Mononuclear cell (primary cell): ENCODE results near the gene NBPF11. TPM values are rescaled to one million over a fixed set of nuclear protein-coding genes. Genes with fewer than 3 reads are reported as not detected.
"Not testable (repeated sequence)": the region's sequence is repeated elsewhere in the genome, so short reads cannot be mapped to it uniquely, and the experiment has no call there.

ENCODE experiments used
- H3K27me3 ChIP-seq: 2 replicates; pipeline ENCODE4 v1.6.0; 2011; ENCODE audit warnings: low read length, control low read depth; ENCODE audit not compliant: insufficient read depth
- H3K4me1 ChIP-seq: 2 replicates; pipeline ENCODE4 v1.5.1; 2011; ENCODE audit warnings: mild to moderate bottlenecking, low read length, control low read depth; ENCODE audit not compliant: insufficient read depth
- H3K4me3 ChIP-seq: 2 replicates; pipeline ENCODE4 v1.5.1; 2011; ENCODE audit warnings: mild to moderate bottlenecking, low read length, moderate library complexity
- H3K9me3 ChIP-seq: 2 replicates; pipeline ENCODE4 v1.5.1; 2011; ENCODE audit warnings: low read depth, mild to moderate bottlenecking, control low read depth, low read length
- total RNA-seq: library from RNA; depleted of rRNA; stranded (reverse); fragments of >200 nt; gene quantifications from one replicate; pipeline ENCODE4 v1.2.3, GENCODE V29; 2012

NBPF11 gene, protein sequence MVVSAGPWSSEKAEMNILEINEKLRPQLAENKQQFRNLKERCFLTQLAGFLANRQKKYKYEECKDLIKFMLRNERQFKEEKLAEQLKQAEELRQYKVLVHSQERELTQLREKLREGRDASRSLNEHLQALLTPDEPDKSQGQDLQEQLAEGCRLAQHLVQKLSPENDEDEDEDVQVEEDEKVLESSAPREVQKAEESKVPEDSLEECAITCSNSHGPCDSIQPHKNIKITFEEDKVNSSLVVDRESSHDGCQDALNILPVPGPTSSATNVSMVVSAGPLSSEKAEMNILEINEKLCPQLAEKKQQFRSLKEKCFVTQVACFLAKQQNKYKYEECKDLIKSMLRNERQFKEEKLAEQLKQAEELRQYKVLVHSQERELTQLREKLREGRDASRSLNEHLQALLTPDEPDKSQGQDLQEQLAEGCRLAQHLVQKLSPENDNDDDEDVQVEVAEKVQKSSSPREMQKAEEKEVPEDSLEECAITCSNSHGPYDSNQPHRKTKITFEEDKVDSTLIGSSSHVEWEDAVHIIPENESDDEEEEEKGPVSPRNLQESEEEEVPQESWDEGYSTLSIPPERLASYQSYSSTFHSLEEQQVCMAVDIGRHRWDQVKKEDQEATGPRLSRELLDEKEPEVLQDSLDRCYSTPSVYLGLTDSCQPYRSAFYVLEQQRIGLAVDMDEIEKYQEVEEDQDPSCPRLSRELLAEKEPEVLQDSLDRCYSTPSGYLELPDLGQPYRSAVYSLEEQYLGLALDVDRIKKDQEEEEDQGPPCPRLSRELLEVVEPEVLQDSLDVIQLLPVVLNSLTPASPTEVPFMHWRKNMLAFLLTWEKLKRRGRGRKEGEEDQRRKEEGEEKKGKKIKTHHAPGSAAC
- total RNA-seq = 11.3 TPM

- H3K9me3 ChIP-seq, H3K27me3 ChIP-seq, H3K4me1 ChIP-seq: not testable (repeated sequence)
- H3K4me3 ChIP-seq = peak within 1 kb of the TSS; percentile 60
These were observed at the start of gene NBPF11 for GRCh38 chr1:148151911-148152656. Gene NBPF11 (minus strand): TSS chr1:148152281. CDS start chr1:148127003, 25,278 bp downstream.

DNA sequence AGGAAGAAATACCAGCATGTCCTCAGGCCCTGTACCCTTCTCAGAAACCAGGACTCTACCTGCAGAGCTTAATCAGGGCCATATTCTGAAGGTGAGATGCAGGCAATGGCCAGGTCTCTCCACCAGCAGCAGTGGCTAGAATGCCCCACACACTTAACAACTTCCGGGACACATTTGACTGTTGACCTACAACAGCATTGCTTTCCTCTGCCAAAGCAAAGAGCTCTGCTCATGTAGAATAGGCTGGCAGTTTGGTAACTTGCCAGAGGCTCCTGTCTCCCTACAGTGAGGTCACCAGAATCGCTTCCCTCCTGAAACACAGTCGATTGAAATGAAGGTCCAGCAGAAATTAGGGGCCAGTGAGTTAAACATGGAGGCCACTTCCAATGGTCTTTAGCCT lies 45.3 kb upstream of the NBPF11 start:
- H3K4me3 ChIP-seq, H3K27me3 ChIP-seq, H3K4me1 ChIP-seq, H3K9me3 ChIP-seq: not testable (repeated sequence)

- not testable (repeated sequence) for H3K9me3 ChIP-seq, H3K27me3 ChIP-seq, H3K4me1 ChIP-seq, H3K4me3 ChIP-seq
These were observed 44.9 kb upstream of the NBPF11 start for GRCh38 chr1:148196949-148197348.

GRCh38 chr1:148195115-148195514 lies 43.0 kb upstream of the NBPF11 start:
- H3K27me3 ChIP-seq, H3K4me3 ChIP-seq, H3K4me1 ChIP-seq, H3K9me3 ChIP-seq: not testable (repeated sequence)

DNA sequence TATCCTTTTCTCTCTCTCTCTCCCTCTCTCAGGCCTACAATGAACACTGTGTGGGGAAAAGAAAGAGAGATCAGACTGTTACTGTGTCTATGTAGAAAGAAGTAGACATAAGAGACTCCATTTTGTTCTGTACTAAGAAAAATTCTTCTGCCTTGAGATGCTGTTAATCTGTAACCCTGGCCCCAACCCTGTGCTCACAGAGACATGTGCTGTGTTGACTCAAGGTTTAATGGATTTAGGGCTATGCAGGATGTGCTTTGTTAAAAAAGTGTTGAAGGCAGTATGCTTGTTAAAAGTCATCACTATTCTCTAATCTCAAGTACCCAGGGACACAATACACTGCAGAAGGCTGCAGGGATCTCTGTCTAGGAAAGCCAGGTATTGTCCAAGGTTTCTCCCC lies 36.7 kb upstream of the NBPF11 start:
- not testable (repeated sequence) for H3K4me1 ChIP-seq, H3K4me3 ChIP-seq, H3K9me3 ChIP-seq, H3K27me3 ChIP-seq

DNA sequence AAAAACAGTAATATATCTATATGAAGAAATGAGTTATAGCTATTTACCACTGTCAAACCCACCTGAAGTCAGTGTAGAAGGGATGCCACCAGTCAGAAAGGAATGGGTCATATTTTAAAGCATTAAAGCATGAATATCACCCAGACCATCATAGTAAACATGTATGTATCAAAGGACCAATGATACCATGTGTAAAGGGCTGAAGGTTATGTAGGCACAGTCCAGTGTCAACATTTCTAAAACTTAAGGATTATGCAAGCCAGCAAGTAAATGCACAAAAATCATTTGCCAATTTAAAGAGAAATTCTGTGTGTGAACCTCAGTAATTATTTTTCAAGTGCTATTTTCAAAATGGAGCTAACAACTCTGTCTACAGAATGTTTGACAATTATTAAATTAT lies 26.6 kb upstream of the NBPF11 start:
- not testable (repeated sequence) for H3K4me3 ChIP-seq, H3K27me3 ChIP-seq, H3K4me1 ChIP-seq, H3K9me3 ChIP-seq

DNA sequence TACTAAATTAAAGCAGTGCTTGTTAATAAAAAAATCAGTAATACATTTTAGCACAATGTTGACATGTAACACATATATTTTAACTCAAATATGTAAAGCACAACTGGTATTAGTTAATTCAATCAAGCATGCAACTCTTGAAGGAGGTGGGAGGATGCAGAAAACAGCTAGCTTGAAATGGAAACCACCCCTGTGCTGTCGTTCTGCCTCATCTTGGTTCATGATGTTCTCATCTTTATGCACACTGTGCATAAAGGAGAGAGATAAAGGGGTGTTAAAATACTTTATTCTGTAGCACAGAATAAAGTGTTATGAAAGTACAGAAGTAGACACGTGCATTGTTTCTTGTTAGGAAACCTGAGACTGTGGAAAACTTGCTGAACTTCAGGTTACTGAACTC lies 23.3 kb upstream of the NBPF11 start:
- not testable (repeated sequence) for H3K4me3 ChIP-seq, H3K27me3 ChIP-seq, H3K4me1 ChIP-seq, H3K9me3 ChIP-seq

DNA sequence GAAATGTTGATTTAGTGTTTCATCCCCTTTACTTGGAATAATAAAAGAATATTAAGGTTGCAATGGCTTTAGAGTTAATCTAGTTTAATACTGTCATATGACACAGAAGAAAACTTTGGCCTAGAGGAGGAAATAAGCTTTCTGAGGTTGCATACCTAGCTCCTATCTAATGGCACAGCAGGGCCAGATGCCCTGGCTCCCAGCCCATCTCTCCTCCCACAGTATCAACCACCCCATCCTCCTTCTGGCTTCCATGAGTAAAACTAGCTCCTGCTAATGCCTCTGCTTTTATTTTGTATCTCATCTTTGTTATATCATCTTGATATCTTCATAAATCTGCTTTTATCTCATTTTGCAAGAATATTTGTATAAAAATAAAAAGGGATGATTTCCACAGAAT lies 19.9 kb upstream of the NBPF11 start:
- H3K4me1 ChIP-seq, H3K9me3 ChIP-seq, H3K27me3 ChIP-seq, H3K4me3 ChIP-seq: not testable (repeated sequence)

DNA sequence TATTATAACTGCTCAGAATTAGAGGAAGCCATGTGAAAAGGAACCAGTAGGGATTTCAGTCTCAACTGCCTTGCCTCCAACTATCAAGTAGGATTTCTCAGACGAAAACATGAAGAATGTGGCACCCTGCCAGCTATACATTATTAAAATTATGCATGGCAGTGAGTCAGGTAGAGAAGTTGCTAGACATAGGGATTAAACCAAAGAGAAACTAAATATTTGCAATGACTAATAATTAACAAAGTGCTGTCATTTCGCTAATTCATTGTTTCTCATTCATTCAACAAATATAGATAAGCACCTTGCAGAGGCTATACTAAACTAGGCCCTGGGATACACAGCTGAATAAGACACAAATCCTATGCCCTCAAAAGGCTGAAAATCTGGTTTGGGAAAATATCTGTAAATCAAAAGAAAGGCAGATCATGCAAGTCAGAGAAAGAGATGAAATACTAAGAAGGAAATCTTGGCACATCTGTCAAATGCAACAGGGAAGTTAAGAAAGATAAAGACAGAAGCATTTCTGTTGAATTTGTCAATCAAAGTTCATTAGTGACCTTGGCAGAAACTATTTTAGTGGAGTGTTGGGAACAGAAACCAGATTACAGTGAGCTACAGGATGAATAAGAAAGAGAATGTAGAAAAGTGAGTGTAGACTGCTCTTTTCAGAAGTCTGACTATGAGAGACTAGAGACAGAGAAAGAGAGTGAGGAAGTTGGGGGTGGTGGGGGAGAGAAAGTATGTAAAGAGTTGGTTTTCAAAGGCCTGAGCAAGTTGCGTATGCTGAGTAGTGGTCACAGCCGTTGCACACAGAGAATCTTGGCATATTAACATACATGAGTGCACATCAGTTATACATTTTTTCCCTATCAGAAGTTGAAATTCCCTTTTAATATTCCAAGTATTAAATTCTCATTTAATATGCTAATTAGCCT lies 14.7 kb upstream of the NBPF11 start:
- Histone ChIP-seq H3K9me3 (no peaks in the 10 kb centered on the region), H3K4me1 (no peaks in the 10 kb centered on the region), H3K4me3 (no peak overlapping the region), H3K27me3 (no peaks in the 10 kb centered on the region)

GRCh38 chr1:148162363-148162762 lies 10.3 kb upstream of the NBPF11 start:
- H3K27me3 ChIP-seq = peaks cover 14% of the 10 kb centered on the region
- H3K4me3 ChIP-seq = no peak overlapping the region
- H3K9me3 ChIP-seq = no peaks in the 10 kb centered on the region
- peaks cover under 1% of the 10 kb centered on the region for H3K4me1 ChIP-seq

DNA sequence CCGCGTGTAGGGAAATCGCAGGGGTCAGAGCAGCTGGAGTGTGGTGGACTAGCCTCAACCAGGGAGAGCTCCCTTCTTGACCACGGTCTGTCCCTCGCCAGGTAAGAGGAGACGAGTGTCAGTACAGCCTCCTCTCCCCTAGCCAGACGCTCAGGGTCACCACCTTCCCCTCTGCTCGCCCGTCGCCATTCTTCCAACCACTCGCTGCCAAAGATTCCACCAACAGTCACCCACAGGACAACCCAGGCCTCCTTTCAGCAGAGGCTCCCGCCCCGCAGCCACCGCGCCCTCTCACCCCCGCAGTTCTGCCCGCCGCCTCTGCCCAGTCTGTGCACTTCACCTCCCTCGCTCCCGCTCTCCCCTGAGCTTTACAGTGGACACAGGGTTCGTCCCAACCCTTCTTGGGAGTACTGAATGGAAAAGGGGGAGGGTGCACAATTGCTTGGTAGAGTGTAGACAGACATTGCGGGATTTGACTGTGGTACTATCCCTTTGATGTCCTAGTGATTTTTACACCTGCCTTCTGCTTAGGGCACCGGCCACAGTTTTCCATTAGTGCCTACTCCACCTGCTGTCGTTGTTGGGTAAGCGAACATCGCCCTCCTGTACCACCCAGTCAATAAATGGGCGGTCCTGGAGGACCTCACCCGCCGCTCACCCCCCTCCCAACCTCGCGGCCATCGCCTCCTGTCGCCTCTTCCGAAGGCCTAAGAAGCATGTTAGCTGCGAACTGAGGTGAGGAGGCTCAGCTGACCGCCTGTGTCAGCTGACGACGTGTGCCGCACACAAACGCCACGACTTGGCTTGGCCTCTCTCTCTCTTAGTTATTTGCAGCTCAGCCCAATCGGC lies 9.2 kb upstream of the NBPF11 start:
- H3K4me1 ChIP-seq = peaks cover 4% of the 10 kb centered on the region
- peaks cover 14% of the 10 kb centered on the region for H3K27me3 ChIP-seq
- H3K9me3 ChIP-seq = no peaks in the 10 kb centered on the region
- no peak overlapping the region for H3K4me3 ChIP-seq

- H3K4me1 ChIP-seq = peaks cover 4% of the 10 kb centered on the region
- H3K4me3 ChIP-seq = no peak overlapping the region
- peaks cover 14% of the 10 kb centered on the region for H3K27me3 ChIP-seq
- no peaks in the 10 kb centered on the region for H3K9me3 ChIP-seq
These were observed 8.4 kb upstream of the NBPF11 start for GRCh38 chr1:148160343-148161052.

- H3K4me3 ChIP-seq = no peak overlapping the region
- peaks cover 4% of the 10 kb centered on the region for H3K4me1 ChIP-seq
- H3K27me3 ChIP-seq = peaks cover 14% of the 10 kb centered on the region
- H3K9me3 ChIP-seq = no peaks in the 10 kb centered on the region
These were observed 7.9 kb upstream of the NBPF11 start for GRCh38 chr1:148160048-148160342.
